H1 (cell line): ENCODE data around the gene YIF1B. TPM values are rescaled to one million over a fixed set of nuclear protein-coding genes. Genes with fewer than 3 reads are reported as not detected.

ENCODE experiments used
- CREB1 ChIP-seq: IDR thresholded peaks from 2 replicates; pipeline ENCODE4 v1.6.1; 2012; ENCODE audit warnings: inconsistent platforms
- POU5F1 ChIP-seq: IDR thresholded peaks from 2 replicates; pipeline ENCODE4 v1.6.1; 2011; ENCODE audit warnings: low read depth, mild to moderate bottlenecking, low read length, moderate library complexity
- SIRT6 ChIP-seq: IDR thresholded peaks from one replicate; pipeline ENCODE4 v1.7.1; 2012; ENCODE audit warnings: low read length, inconsistent platforms
- polyA plus RNA-seq, 7 experiments: library from polyadenylated mRNA; depleted of rRNA in 3 of 7; stranded (reverse) in 5 of 7; unstranded in 2 of 7; fragments of >200 nt in 5 of 7; fragments of 200-250 nt in 2 of 7; gene quantifications; 1 replicate in 5 of 7; 2 replicates in 1 of 7; 4 replicates in 1 of 7; pipeline versions ENCODE4 v1.2.1 to v1.2.3, GENCODE V29; 2011 to 2013; ENCODE audit warnings: missing spikeins in 2 of 7, mixed read lengths in 2 of 7
- total RNA-seq: library from RNA; stranded (reverse); fragmentation: NEBNext Ultra II Directional; extraction: Animal tissue kit (Norgen Biotek cat#: 25700); gene quantifications from 2 replicates; pipeline ENCODE4 v1.2.1, GENCODE V29; 2021

The YIF1B gene
- total and polyA plus RNA-seq, 2 of the 8 experiments (the other 6 are each of a cell fraction or from before 2014, with no cell fraction given) = 89.6 to 305 TPM

- TF ChIP-seq POU5F1 (no peak), SIRT6 (no peak), CREB1 (no peak)
Observed at GRCh38 chr19:38273499-38273898, 42.2 kb downstream of the YIF1B start (continued).
